GM12878 (cell line): ENCODE measurements around the gene ANKS1A. TPM values are rescaled to one million over a fixed set of nuclear protein-coding genes. Genes with fewer than 3 reads are reported as not detected.
"Not testable (repeated sequence)": the region's sequence is repeated elsewhere in the genome, so short reads cannot be mapped to it uniquely, and the experiment has no call there.

ENCODE experiments used
- ATAC-seq: fragments of 200-7000 bp; cut with Tn5 transposase; 3 replicates; pipeline ENCODE4 v1.9.1; 2020; ENCODE audit warnings: mild to moderate bottlenecking, moderate library complexity
- BruUV-seq: library from RNA; stranded (reverse); fragments of 400-500 nt; replicated peaks from 2 replicates; lab custom pipeline; 2021; lab: Mats Ljungman, UMichigan
- CTCF ChIA-PET: fragments of 300-600 bp; sonication (Branson Sonifier 250); formaldehyde crosslinking; extraction: SDS; loops from one replicate; lab custom pipeline; 2021; ENCODE audit warnings: inconsistent platforms; lab: Yijun Ruan, JAX
- POLR2A ChIA-PET: fragments of 350-600 bp; formaldehyde crosslinking; extraction: SDS; loops from one replicate; lab custom pipeline; 2021; ENCODE audit warnings: inconsistent platforms; lab: Charles Lee
- RAD21 ChIA-PET: fragments of 300-600 bp; sonication (Branson Sonifier 250); formaldehyde crosslinking; loops from one replicate; lab custom pipeline; 2023; ENCODE audit warnings: antibody characterized with exemption; ENCODE audit not compliant: unreplicated experiment; lab: Charles Lee
- SMC1A ChIA-PET: fragments of 300-600 bp; sonication (Branson Sonifier 250); formaldehyde crosslinking; loops from one replicate; lab custom pipeline; 2023; ENCODE audit not compliant: unreplicated experiment, uncharacterized antibody; lab: Charles Lee
- DNase-seq: peaks from one replicate; pipeline ENCODE4 v3.0.0-alpha.2; 2011; ENCODE audit warnings: low read depth, low spot score
- FAIRE-seq: peaks from 3 replicates; lab custom pipeline; 2011; peaks lifted over from hg19 to GRCh38; lab: Jason Lieb, UNC
- H2AFZ ChIP-seq: 2 replicates; pipeline ENCODE4 v1.6.0; 2011; ENCODE audit warnings: low read depth, low read length, control low read depth; ENCODE audit not compliant: control insufficient read depth
- H3K27ac ChIP-seq: 2 replicates; pipeline ENCODE4 v1.5.1; 2011; ENCODE audit warnings: control low read depth; ENCODE audit not compliant: control insufficient read depth, insufficient read depth
- H3K27me3 ChIP-seq, 2 experiments: replicated peaks in 1 of 2; 2 replicates each; pipeline versions ENCODE4 v1.6.0 to v1.6.1; 2011; ENCODE audit warnings: low read length in 1 of 2; ENCODE audit not compliant: control insufficient read depth in 2 of 2, insufficient read depth in 2 of 2
- H3K36me3 ChIP-seq, 2 experiments: 2 replicates each; pipeline ENCODE4 v1.5.1; 2011; ENCODE audit warnings: low read length in 1 of 2; ENCODE audit not compliant: control insufficient read depth in 2 of 2, insufficient read depth in 2 of 2
- H3K4me1 ChIP-seq: 2 replicates; pipeline ENCODE4 v1.6.1; 2011; ENCODE audit warnings: mild to moderate bottlenecking, low read length, moderate library complexity, mixed read lengths; ENCODE audit not compliant: control insufficient read depth, insufficient read depth
- H3K4me2 ChIP-seq: 2 replicates; pipeline ENCODE4 v1.6.0; 2011; ENCODE audit warnings: control low read depth; ENCODE audit not compliant: control insufficient read depth, insufficient read depth
- H3K4me3 ChIP-seq: fragments of 200-600 bp; sonication (generic); 2 replicates; pipeline ENCODE4 v1.5.1; 2016
- H3K79me2 ChIP-seq: 2 replicates; pipeline ENCODE4 v1.6.0; 2011; ENCODE audit warnings: low read length; ENCODE audit not compliant: control insufficient read depth, insufficient read depth
- H3K9ac ChIP-seq: 2 replicates; pipeline ENCODE4 v1.8.0; 2011; ENCODE audit warnings: low read length, control low read depth, mixed read lengths; ENCODE audit not compliant: control insufficient read depth, insufficient read depth
- H3K9me3 ChIP-seq: replicated peaks from 3 replicates; pipeline ENCODE4 v1.5.1; 2011; ENCODE audit warnings: mild to moderate bottlenecking, low read length; ENCODE audit not compliant: control insufficient read depth, insufficient read depth
- H4K20me1 ChIP-seq: 2 replicates; pipeline ENCODE4 v1.6.0; 2011; ENCODE audit not compliant: control insufficient read depth, insufficient read depth
- WGBS: methylation state at CpG from one replicate; pipeline ENCODE4 v1.1.6; 2016; ENCODE audit warnings: low lambda C conversion rate; ENCODE audit not compliant: insufficient replicate concordance, insufficient coverage; ENCODE audit errors: missing lambda C conversion rate; 5-methylcytosine and 5-hydroxymethylcytosine counted together
- in situ Hi-C: fragments of 300-500 bp; cut with MboI; formaldehyde crosslinking; loops from 9 replicates; pipeline ENCODE4 v1.14.3; 2018; ENCODE audit warnings: mixed read lengths
- intact Hi-C: fragments of 100-400 bp; cut with micrococcal nuclease; formaldehyde crosslinking; loops from one replicate; pipeline ENCODE4 v1.14.2; 2022; ENCODE audit not compliant: unreplicated experiment
- polyA plus RNA-seq, 11 experiments: library from polyadenylated mRNA; depleted of rRNA in 4 of 11; unstranded in 6 of 11; stranded (reverse) in 5 of 11; fragments of >200 nt; fragmentation: Nextera tagmentation in 4 of 11; fragmentation: Illumina TruSeq in 1 of 11; extraction: Ambion mirVana in 4 of 11; extraction: Trizol in 1 of 11; gene quantifications; 1 replicate in 1 of 11; 2 replicates in 10 of 11; pipeline versions ENCODE4 v1.2.1 to v1.2.3, GENCODE V29; 2011 to 2016; ENCODE audit warnings: inconsistent platforms in 2 of 11, missing spikeins in 2 of 11, low read depth in 1 of 11
- total RNA-seq, 4 experiments: library from RNA; depleted of rRNA in 3 of 4; stranded (reverse); fragments of >200 nt in 3 of 4; fragmentation: Illumina TruSeq in 1 of 4; extraction: Trizol in 1 of 4; gene quantifications; 2 replicates each; pipeline versions ENCODE4 v1.2.1 to v1.2.3, GENCODE V29; 2013 to 2021
- TF ChIP-seq, protein P1 (sequence below): fragments of 450-650 bp; IDR thresholded peaks from 2 replicates; pipeline ENCODE4 v1.6.1; 2016; ENCODE audit warnings: mild to moderate bottlenecking, moderate library complexity, borderline replicate concordance

Gene ANKS1A
- total and polyA plus RNA-seq, 10 of the 15 experiments (the other 5 are each of a cell fraction or from before 2014, with no cell fraction given), result 0.60 to 7.0 (median 3.0) TPM

DNA sequence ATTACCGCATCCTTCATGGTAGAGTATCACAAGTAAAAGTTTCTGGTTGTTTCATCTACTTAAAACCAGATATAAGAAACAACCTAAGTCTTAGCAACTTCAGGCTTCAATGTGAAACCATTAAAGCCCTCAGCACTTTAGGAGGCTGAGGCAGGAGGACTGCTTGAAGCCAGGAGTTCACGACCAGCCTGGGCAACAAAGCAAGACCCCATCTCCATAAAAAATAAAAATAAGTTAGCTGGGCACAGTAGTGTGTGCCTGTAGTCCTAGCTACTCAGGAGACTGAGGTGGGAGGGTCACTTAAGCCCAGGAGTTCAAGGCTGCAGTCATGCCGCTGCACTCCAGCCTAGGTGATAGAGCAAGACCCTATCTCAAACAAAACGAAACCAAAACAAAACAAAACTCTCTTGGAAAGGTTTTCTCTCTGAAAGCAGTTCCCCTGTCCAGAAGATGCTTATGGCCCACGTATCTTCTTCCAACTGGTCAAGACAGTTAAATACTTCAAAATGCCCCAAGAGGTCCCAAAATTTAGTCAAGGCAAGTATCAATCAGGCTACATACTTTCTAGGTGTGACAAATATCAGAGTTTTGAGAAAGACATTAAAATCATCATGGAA lies 11.1 kb upstream of the ANKS1A start (continued):
- TF ChIP-seq, protein P1, sequence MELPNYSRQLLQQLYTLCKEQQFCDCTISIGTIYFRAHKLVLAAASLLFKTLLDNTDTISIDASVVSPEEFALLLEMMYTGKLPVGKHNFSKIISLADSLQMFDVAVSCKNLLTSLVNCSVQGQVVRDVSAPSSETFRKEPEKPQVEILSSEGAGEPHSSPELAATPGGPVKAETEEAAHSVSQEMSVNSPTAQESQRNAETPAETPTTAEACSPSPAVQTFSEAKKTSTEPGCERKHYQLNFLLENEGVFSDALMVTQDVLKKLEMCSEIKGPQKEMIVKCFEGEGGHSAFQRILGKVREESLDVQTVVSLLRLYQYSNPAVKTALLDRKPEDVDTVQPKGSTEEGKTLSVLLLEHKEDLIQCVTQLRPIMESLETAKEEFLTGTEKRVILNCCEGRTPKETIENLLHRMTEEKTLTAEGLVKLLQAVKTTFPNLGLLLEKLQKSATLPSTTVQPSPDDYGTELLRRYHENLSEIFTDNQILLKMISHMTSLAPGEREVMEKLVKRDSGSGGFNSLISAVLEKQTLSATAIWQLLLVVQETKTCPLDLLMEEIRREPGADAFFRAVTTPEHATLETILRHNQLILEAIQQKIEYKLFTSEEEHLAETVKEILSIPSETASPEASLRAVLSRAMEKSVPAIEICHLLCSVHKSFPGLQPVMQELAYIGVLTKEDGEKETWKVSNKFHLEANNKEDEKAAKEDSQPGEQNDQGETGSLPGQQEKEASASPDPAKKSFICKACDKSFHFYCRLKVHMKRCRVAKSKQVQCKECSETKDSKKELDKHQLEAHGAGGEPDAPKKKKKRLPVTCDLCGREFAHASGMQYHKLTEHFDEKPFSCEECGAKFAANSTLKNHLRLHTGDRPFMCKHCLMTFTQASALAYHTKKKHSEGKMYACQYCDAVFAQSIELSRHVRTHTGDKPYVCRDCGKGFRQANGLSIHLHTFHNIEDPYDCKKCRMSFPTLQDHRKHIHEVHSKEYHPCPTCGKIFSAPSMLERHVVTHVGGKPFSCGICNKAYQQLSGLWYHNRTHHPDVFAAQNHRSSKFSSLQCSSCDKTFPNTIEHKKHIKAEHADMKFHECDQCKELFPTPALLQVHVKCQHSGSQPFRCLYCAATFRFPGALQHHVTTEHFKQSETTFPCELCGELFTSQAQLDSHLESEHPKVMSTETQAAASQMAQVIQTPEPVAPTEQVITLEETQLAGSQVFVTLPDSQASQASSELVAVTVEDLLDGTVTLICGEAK, result no peak

DNA sequence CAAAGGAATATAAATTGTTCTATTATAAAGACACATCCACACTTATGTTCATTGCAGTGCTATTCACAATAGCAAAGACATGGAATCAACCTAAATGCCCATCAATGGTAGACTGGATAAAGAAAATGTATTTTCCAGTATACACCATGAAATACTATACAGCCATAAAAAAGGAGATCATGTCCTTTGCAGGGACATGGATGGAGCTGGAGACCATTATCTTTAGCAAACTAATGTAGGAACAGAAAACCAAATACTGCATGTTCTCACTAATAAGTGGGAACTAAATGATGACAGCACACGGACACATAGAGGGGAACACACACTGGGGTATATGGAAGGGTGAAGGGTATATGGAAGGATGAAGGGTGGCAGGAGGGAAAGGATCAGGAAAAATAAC lies 5.0 kb upstream of the ANKS1A start:
- intact Hi-C loops, result loop anchor here (10.0 kb wide), 1 partner anchor 229 kb away; no protein-coding TSS in a partner anchor
- DNase-seq, H4K20me1 ChIP-seq, H3K4me3 ChIP-seq, ATAC-seq, POLR2A ChIA-PET, H3K9ac ChIP-seq, H3K4me1 ChIP-seq, BruUV-seq, in situ Hi-C loops, H2AFZ ChIP-seq, H3K27me3 ChIP-seq, H3K4me2 ChIP-seq, RAD21 ChIA-PET, H3K27ac ChIP-seq, CTCF ChIA-PET, FAIRE-seq, H3K9me3 ChIP-seq: not testable (repeated sequence)
- WGBS, result 100% methylated on average over 1 of the region's 1 CpG
- Histone ChIP-seq H3K79me2 (peaks cover 26% of the 10 kb centered on the region), H3K36me3 (peaks cover 1 to 16% of the 10 kb centered on the region in 2 experiments; a peak in 2 of 4 replicates)
- SMC1A ChIA-PET, result interaction anchor here (0.9 kb wide), 1 partner anchor 13 kb away, joined by 3 read pairs; no protein-coding TSS in a partner anchor
